A172 (cell line): ENCODE data around the gene ATG7. TPM values are rescaled to one million over a fixed set of nuclear protein-coding genes. Genes with fewer than 3 reads are reported as not detected.
"Not testable (repeated sequence)": the region's sequence is repeated elsewhere in the genome, so short reads cannot be mapped to it uniquely, and the experiment has no call there.

Experiments used
- DNase-seq: peaks from one replicate; pipeline ENCODE4 v3.0.0-alpha.2; 2015; ENCODE audit warnings: low spot score
- total RNA-seq: library from RNA; depleted of rRNA; stranded (reverse); fragments of >200 nt; shearing (Covaris generic); gene quantifications from 2 replicates; pipeline ENCODE4 v1.2.3, GENCODE V29; 2014

Gene ATG7
- total RNA-seq, 1 experiment from 2014 or later = 68.2 TPM

- DNase-seq = peak; percentile 11
Observed at GRCh38 chr3:11390411-11391131, 118.4 kb downstream of the ATG7 start.

GRCh38 chr3:11391174-11391879 lies 119.1 kb downstream of the ATG7 start:
- peak; percentile 5 for DNase-seq

- peak; percentile 61 for DNase-seq
Observed at GRCh38 chr3:11392014-11392859, 120.0 kb downstream of the ATG7 start.

GRCh38 chr3:11392860-11393114 lies 120.6 kb downstream of the ATG7 start:
- no peak for DNase-seq

DNA sequence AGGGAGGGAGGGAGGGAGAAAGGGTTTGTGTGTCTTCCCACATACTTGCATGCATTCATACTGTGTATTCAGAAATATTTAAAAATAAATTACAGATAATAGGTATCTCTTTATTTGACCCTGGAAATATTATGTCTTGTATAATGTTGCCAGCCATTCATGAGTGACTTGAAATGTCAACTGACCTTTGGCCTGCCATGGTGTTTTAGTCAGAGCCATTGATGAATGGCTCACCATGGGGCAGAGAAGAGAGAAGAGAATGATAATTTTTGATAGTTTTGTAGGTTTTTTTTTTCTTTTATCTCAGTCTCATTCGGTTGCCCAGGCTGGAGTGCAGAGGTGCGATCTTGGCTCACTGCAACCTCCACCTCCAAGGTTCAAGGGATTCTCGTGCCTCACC lies 121.2 kb downstream of the ATG7 start:
- DNase-seq = no peak

DNA sequence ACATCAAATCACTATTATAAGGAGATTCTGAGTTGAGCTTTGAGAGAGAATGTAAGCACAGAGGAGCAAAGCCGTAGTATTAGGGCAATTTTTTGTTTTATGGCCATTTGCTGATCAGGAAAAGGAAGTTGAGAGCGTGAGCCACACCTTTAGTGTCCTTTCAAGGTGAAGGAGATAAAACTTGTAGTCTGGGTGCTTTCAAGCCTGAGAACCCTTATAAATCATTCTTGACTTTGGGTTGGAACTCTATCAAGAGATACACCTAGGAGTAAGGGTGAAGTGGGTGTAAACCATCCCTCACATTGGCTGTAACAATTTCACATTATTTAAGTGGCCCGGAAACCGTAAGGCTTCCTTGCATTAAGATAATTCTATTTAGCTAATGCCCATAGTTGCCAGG lies 122.2 kb downstream of the ATG7 start:
- no peak for DNase-seq

DNA sequence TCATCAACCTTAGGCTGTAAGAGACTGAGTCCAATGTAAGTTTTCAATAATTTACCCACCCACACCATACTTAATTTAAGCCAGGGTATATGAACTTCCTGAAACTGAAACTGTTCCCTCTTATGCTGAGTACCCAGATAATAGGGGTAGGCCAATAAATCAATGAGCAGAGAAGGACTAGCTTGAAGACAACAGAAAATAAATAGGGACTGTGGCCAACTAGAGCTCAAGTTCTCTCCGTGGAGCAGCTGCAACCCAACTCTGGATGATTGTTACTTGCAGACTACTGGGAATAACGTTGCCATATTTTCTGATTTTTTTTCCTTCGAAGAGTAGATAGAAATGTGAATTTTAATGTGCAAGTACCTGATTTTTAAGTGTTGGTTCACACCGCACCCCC lies 128.0 kb downstream of the ATG7 start:
- DNase-seq = no peak

GRCh38 chr3:11401434-11401833 lies 129.2 kb downstream of the ATG7 start:
- no peak for DNase-seq

DNA sequence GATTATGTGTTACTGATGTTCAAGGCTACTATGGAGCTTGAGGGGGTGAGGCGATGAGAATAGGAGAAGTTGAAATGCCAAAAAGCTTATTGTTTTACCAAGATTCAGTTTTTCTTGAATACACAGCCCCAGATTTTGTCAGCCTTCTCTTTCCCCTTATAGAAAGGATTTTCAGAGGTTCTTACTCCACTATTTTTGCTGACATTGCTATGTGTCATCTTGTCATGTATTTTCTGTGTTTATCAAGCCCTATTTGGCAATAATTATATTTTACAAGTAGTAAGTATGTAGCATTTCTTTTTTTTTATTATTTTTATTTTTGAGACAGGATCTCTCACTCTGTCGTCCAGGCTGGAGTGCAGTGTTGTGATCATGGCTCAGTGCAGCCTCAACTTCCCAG lies 133.1 kb downstream of the ATG7 start:
- DNase-seq = no peak

- DNase-seq = no peak
Observed at GRCh38 chr3:11407644-11408043, 135.4 kb downstream of the ATG7 start.

DNA sequence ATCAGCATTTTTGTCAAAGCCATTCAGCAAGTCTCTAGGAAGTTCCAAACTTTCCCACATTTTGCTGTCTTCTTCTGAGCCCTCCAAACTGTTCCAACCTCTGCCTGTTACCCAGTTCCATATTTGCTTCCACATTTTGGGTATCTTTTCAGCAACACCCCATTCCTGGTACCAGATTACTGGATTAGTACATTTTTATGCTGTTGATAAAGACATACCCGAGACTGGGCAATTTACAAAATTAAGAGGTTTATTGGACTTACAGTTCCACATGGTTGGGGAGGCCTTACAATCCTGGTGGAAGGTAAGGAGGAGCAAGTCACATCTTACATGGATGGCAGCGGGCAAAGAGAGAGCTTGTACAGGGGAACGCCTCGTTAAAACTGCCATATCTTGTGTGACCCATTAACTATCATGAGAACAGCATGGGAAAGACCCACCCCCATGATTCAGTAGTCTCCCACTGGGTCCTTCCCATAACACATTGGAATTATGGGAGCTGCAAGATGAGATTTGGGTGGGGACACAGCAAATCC lies 136.2 kb downstream of the ATG7 start:
- not testable (repeated sequence) for DNase-seq

GRCh38 chr3:11410564-11410963 lies 138.4 kb downstream of the ATG7 start:
- DNase-seq = no peak

GRCh38 chr3:11411956-11412355 lies 139.8 kb downstream of the ATG7 start:
- DNase-seq = no peak

DNA sequence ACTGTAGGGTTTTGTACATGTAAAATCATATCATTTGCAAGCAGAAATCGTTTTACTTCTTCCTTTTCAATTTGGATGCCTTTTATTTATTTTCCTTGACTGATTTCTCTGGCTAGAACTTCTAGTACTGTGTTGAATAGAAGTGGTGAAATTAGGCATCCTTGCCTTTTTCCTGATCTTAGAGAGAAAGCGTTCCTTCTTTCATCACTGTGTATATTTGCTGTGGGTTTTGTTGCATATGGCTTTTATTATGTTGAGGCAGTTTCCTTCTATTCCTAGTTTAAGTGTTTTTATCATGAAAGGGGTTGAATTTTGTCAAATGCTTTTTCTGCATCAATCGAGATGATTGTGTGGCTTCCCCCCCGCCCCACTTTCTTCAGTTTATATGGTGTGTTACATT lies 140.9 kb downstream of the ATG7 start:
- DNase-seq = no peak

- no peak for DNase-seq
Observed at GRCh38 chr3:11415099-11415498, 142.9 kb downstream of the ATG7 start.

DNA sequence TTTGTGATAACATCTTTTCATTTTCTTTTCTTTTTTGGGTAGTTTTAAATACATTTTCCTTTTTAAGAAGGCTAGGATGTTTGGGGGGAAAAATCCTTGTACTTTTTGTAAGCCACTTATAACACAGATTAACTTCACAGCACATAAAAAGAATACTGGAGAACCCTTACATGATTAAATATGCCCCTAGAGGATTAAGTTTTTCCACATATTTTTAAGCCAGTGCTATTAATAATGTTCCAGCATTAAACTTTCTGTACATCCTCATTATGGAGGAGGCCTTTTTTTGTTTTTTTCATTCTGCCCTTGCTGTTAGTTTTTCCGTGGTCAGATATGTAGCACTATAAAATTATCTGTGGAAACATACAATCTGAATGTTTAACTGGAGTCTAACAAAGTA lies 147.9 kb downstream of the ATG7 start:
- DNase-seq = no peak

GRCh38 chr3:11422291-11422690 lies 150.1 kb downstream of the ATG7 start:
- DNase-seq = no peak

DNA sequence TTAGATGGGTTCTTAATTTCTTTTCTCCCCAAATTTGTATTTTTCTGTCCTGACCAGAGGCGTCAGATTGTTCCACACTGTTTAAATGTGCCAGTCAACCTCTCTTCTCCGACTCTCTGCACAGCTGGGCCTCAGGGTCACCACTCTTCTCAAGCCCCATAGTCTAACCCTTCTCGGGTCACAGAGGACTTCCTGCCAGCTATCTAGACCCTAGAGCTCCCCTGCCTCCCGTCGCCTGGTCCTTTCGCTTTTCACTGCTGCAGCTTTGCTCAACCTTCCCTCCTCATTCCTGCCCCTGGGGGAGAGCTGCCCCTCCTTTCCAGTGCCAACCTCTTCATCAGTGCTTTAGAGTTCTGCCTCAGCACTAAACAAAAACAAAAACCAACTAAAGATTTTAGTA lies 151.7 kb downstream of the ATG7 start:
- DNase-seq = no peak

GRCh38 chr3:11424277-11424676 lies 152.1 kb downstream of the ATG7 start:
- DNase-seq = no peak

GRCh38 chr3:11430207-11430606 lies 158.0 kb downstream of the ATG7 start:
- no peak for DNase-seq

GRCh38 chr3:11430624-11431023 lies 158.4 kb downstream of the ATG7 start:
- DNase-seq = no peak

DNA sequence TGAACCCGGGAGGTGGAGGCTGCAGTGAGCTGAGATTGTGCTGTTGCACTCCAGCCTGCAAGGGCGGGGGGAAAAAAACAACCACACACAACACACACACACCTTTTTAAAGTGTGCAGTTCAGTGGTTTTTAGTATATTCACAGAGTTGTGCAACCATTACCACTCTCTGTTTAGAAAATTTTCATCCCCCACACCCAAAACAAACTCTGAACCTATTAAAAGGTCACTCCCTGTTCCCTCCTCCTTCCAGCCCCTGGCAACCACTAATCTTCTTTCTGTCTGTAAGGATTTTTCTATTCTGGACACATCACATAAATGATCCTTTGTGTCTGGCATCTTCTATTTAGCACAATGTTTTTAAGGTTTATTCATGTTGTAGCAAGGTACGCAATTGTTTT lies 159.1 kb downstream of the ATG7 start:
- DNase-seq = no peak
